Endothelial cell of umbilical vein (primary cell): ENCODE measurements around the gene PDCD1LG2. TPM values are rescaled to one million over a fixed set of nuclear protein-coding genes. Genes with fewer than 3 reads are reported as not detected.

Experiments used
- BruUV-seq: library from RNA; stranded (reverse); fragments of 400-500 nt; replicated peaks from 2 replicates; lab custom pipeline; 2021; lab: Mats Ljungman, UMichigan
- CTCF ChIA-PET: fragments of 300-600, 350-600 bp; sonication (Branson Sonifier 250); formaldehyde crosslinking; loops from one replicate; lab custom pipeline; 2021; ENCODE audit warnings: antibody characterized with exemption, inconsistent platforms; lab: Charles Lee
- POLR2A ChIA-PET: fragments of 300-600, 350-600 bp; sonication (Branson Sonifier 250); formaldehyde crosslinking; loops from one replicate; lab custom pipeline; 2021; ENCODE audit warnings: antibody characterized with exemption, inconsistent platforms; lab: Charles Lee
- DNase-seq: peaks from one replicate; pipeline ENCODE4 v3.0.0-alpha.2; 2011; ENCODE audit warnings: low read depth, low spot score
- FAIRE-seq: peaks from 2 replicates; lab custom pipeline; 2011; peaks lifted over from hg19 to GRCh38; lab: Jason Lieb, UNC
- H2AFZ ChIP-seq: 2 replicates; pipeline ENCODE4 v1.6.0; 2012; ENCODE audit warnings: low read depth, low read length, control low read depth, inconsistent platforms
- H3K27ac ChIP-seq: 2 replicates; pipeline ENCODE4 v1.5.1; 2011; ENCODE audit warnings: low read depth, mild to moderate bottlenecking, control low read depth, low read length, moderate library complexity; ENCODE audit not compliant: insufficient read depth
- H3K27me3 ChIP-seq, 2 experiments: 2 replicates each; pipeline versions ENCODE4 v1.6.0 to v1.6.1; 2011; ENCODE audit warnings: low read length in 2 of 2, mixed read lengths in 1 of 2; ENCODE audit not compliant: control insufficient read depth in 2 of 2, insufficient read depth in 2 of 2
- H3K36me3 ChIP-seq, 2 experiments: 2 replicates in 1 of 2; 3 replicates in 1 of 2; pipeline ENCODE4 v1.5.1; 2011; ENCODE audit warnings: low read length in 2 of 2, mild to moderate bottlenecking in 1 of 2, moderate library complexity in 1 of 2; ENCODE audit not compliant: control insufficient read depth in 2 of 2, insufficient read depth in 2 of 2; ENCODE audit errors: extremely low read depth in 1 of 2
- H3K4me1 ChIP-seq: 3 replicates; pipeline ENCODE4 v1.5.1; 2011; ENCODE audit warnings: mild to moderate bottlenecking, low read length; ENCODE audit not compliant: control insufficient read depth, insufficient read depth; ENCODE audit errors: extremely low read depth
- H3K4me2 ChIP-seq: 2 replicates; pipeline ENCODE4 v1.6.1; 2011; ENCODE audit warnings: low read length, control low read depth, mixed read lengths; ENCODE audit not compliant: insufficient read depth
- H3K4me3 ChIP-seq, 3 experiments: fragments of 200-600 bp in 1 of 3; sonication (generic), shearing (Covaris generic) in 1 of 3; replicated peaks in 1 of 3; 2 replicates each; pipeline ENCODE4 v1.5.1; 2011 to 2016; ENCODE audit warnings: control low read depth in 3 of 3, low read length in 3 of 3, mild to moderate bottlenecking in 2 of 3, inconsistent platforms in 1 of 3, low read depth in 1 of 3, moderate library complexity in 1 of 3; ENCODE audit not compliant: insufficient read depth in 1 of 3
- H3K79me2 ChIP-seq: 2 replicates; pipeline ENCODE4 v1.6.0; 2012; ENCODE audit warnings: low read length, inconsistent platforms; ENCODE audit not compliant: control insufficient read depth, insufficient read depth
- H3K9ac ChIP-seq: replicated peaks from 2 replicates; pipeline ENCODE3; 2011; ENCODE audit warnings: low read length, control low read depth; ENCODE audit not compliant: insufficient read depth; ENCODE audit errors: extremely low read depth
- H3K9me1 ChIP-seq: replicated peaks from 3 replicates; pipeline ENCODE4 v1.6.0; 2011; ENCODE audit warnings: mild to moderate bottlenecking, low read length; ENCODE audit not compliant: control insufficient read depth, insufficient read depth; ENCODE audit errors: extremely low read depth
- H3K9me3 ChIP-seq: replicated peaks from 2 replicates; pipeline ENCODE4 v1.5.1; 2012; ENCODE audit warnings: low read length, inconsistent platforms; ENCODE audit not compliant: control insufficient read depth, insufficient read depth
- H4K20me1 ChIP-seq: replicated peaks from 2 replicates; pipeline ENCODE3; 2011; ENCODE audit warnings: mild to moderate bottlenecking, low read length; ENCODE audit not compliant: control insufficient read depth, insufficient read depth; ENCODE audit errors: extremely low read depth
- EZH2 ChIP-seq: IDR thresholded peaks from 2 replicates; pipeline ENCODE4 v1.6.1; 2012; ENCODE audit warnings: borderline replicate concordance, low read depth, mild to moderate bottlenecking, moderate library complexity, low read length, inconsistent platforms; ENCODE audit not compliant: severe bottlenecking
- JUN ChIP-seq: IDR thresholded peaks from 2 replicates; pipeline ENCODE4 v1.6.1; 2011; ENCODE audit warnings: borderline replicate concordance, low read depth; ENCODE audit not compliant: insufficient read length, insufficient read depth
- POLR2A ChIP-seq: IDR thresholded peaks from 2 replicates; pipeline ENCODE4 v1.6.1; 2012; ENCODE audit warnings: low read depth, mild to moderate bottlenecking, control low read depth, low read length
- POLR2AphosphoS5 ChIP-seq: IDR thresholded peaks from 2 replicates; pipeline ENCODE4 v1.6.1; 2012; ENCODE audit warnings: low read depth, mild to moderate bottlenecking, control low read depth, low read length, moderate library complexity; ENCODE audit not compliant: insufficient read depth
- dilution Hi-C: fragments of 300-500 bp; cut with MboI; formaldehyde crosslinking; loops from one replicate; pipeline ENCODE4 v1.15.0; 2019; ENCODE audit warnings: low sequenced_read_pairs; ENCODE audit not compliant: extremely low pct_ligation_motif_present
- intact Hi-C: fragments of 100-400 bp; cut with micrococcal nuclease; formaldehyde crosslinking; loops from one replicate; pipeline ENCODE4 v1.10.0; 2022
- polyA plus RNA-seq, 4 experiments: library from polyadenylated mRNA; depleted of rRNA in 3 of 4; stranded (reverse) in 3 of 4; unstranded in 1 of 4; fragments of >200 nt; gene quantifications; 2 replicates each; pipeline versions ENCODE4 v1.2.1 to v1.2.3, GENCODE V29; 2011 to 2012; ENCODE audit warnings: missing spikeins in 1 of 4
- total RNA-seq: library from RNA; stranded (reverse); gene quantifications from 2 replicates; pipeline ENCODE4 v1.2.3, GENCODE V29; 2021
- TF ChIP-seq, protein P1 (sequence below), 2 donors: IDR thresholded peaks; 1 replicate in 1 of 2; 2 replicates in 1 of 2; pipeline ENCODE4 v1.5.1; 2011; ENCODE audit warnings: low read length in 2 of 2, mild to moderate bottlenecking in 2 of 2, moderate library complexity in 2 of 2, control low read depth in 1 of 2, inconsistent platforms in 1 of 2, low read depth in 1 of 2; ENCODE audit not compliant: insufficient read depth in 1 of 2; ENCODE audit errors: extremely low read depth in 1 of 2

PDCD1LG2 gene
- total and polyA plus RNA-seq, 2 donors (not counting 3 experiments of a cell fraction or from before 2014, with no cell fraction given), result 7.9 to 9.5 TPM

DNA sequence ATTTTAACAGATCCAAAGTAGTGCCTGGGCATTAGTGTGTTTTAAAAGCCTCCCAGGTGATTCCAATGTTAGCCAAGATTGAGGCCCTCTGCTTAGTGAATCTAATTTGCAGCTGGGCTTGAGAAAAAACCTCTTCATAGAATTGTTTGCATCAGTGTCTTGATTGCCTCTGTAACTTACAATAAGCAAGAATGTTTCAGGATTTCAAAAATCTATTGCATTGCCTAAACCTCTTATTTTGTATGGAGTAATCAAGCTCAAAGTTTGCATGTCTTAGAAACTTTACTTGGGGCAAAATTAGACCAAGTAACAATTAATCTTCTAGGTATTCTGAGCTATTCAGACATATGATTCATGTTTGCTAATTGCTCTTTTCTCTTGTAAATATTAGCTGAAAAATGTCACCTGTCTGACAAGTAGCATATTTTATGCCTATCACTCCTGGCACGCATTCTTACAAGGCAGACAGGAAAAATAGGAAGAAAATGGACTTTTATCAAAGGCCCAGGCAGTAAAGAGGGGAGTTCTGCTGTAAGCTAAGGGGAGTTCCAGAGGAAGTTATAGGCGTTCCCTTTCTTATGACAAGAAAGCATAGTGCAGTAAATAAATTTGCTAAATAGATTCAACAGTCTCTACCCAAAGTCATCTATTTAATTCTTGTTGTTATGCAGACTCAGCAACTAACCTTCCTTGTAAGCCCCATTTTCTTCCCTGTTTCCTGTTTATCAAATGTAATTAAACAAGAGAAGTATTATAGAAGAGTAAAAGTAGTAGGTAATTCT, 21.0 kb downstream of the PDCD1LG2 start:
- intact Hi-C loops (no loop called here), dilution Hi-C loops (no loop called here)
- Histone ChIP-seq H2AFZ (no peak overlapping the region), H3K9ac (no peak overlapping the region), H3K4me3 (no peak overlapping the region), H3K4me1 (peaks cover 24% of the 10 kb centered on the region), H3K27me3 (no peaks in the 10 kb centered on the region), H3K79me2 (no peaks in the 10 kb centered on the region), H3K9me1 (no peaks in the 10 kb centered on the region), H3K36me3 (no peaks in the 10 kb centered on the region), H3K27ac (no peak overlapping the region), H4K20me1 (no peaks in the 10 kb centered on the region), H3K9me3 (no peaks in the 10 kb centered on the region), H3K4me2 (no peak overlapping the region)
- POLR2A ChIA-PET, result no interaction called here
- TF ChIP-seq POLR2AphosphoS5 (no peak), JUN (no peak), EZH2 (no peak), POLR2A (no peak)
- TF ChIP-seq, protein P1, sequence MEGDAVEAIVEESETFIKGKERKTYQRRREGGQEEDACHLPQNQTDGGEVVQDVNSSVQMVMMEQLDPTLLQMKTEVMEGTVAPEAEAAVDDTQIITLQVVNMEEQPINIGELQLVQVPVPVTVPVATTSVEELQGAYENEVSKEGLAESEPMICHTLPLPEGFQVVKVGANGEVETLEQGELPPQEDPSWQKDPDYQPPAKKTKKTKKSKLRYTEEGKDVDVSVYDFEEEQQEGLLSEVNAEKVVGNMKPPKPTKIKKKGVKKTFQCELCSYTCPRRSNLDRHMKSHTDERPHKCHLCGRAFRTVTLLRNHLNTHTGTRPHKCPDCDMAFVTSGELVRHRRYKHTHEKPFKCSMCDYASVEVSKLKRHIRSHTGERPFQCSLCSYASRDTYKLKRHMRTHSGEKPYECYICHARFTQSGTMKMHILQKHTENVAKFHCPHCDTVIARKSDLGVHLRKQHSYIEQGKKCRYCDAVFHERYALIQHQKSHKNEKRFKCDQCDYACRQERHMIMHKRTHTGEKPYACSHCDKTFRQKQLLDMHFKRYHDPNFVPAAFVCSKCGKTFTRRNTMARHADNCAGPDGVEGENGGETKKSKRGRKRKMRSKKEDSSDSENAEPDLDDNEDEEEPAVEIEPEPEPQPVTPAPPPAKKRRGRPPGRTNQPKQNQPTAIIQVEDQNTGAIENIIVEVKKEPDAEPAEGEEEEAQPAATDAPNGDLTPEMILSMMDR (IDR thresholded peaks at IDR 0.05; ENCODE audit: extremely low read depth in 1 of 2, insufficient read depth in 1 of 2, low read depth in 1 of 2, low read length in 2 of 2), result no peak
- CTCF ChIA-PET, result interaction anchor here (0.6 to 2.0 kb wide), 8 partner anchors 13 to 345 kb away, joined by 3 to 7 read pairs (median 4); no protein-coding TSS in a partner anchor
- BruUV-seq, result no TSS peak
- DNase-seq, result peak; percentile 67
- FAIRE-seq, result no peak
